Uterine smooth muscle cell (primary cell): ENCODE measurements around the gene SUCLG1. TPM values are rescaled to one million over a fixed set of nuclear protein-coding genes. Genes with fewer than 3 reads are reported as not detected.

Experiments
- total RNA-seq: library from RNA; depleted of rRNA; stranded (reverse); fragments of >200 nt; gene quantifications from 2 replicates; pipeline ENCODE4 v1.2.3, GENCODE V29; 2014

Gene SUCLG1
- 44.2 and 55.4 TPM in 2 replicates for total RNA-seq

DNA sequence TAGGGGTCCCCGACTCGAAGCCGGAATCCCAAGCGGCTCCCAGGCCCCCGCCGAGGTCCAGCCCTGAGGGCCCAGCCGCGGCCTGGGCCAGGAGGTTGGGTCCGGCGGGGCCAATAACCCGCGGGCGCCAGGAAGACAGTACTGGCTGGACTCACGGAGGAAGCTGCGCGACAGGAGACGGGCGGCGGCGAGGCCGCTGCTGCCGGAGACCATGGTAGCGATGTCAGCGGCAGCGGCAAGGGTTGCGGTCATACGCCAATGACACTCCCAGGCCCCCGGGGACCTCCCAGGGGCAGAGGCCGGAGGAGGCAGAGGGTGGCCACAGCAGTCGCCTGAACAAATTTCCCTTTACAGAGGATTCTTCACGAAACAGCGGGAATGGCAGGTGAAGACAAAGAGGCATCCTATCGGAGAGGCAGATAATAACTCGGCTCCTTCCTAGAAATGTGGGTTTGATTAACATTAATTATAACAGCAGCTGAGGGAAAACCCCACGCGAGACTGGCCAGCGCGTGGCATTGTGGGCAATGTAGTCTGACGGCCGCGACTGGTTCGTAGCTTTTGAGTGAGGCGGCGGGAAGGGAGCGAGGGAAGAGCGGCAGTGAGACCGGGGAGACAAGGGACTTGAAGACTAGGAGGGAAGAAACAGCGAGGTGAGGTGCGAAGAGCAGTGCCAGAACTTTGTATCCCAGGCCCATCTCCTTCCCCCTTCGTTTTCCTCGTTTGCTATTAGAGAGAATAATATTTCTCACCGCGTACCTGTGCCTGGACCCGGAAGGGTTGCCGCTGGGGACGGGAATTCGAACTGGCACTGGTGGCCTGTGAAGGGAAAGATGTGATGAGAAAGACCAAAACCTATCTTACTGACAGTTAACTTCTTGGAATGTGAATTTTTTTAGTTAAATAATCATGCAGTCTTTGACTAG is at the start of gene SUCLG1:
Gene SUCLG1 (minus strand): TSS at position 263 of the 926 bp plus-strand sequence. CDS start 11 bp downstream, at position 252.

Other genes starting within 250 kb of the SUCLG1 start
- 0.11 and 0.12 TPM in 2 replicates for gene DNAH6, start 57.2 kb upstream of the SUCLG1 start, total RNA-seq